PC-9 (cell line): ENCODE results near the gene OAS2. TPM values are rescaled to one million over a fixed set of nuclear protein-coding genes. Genes with fewer than 3 reads are reported as not detected.

Experiments
- BruUV-seq: library from RNA; stranded (reverse); fragments of 400-500 nt; replicated peaks from 2 replicates; lab custom pipeline; 2021; lab: Mats Ljungman, UMichigan
- CTCF ChIA-PET: fragments of 300-600 bp; sonication (Branson Sonifier 250); formaldehyde crosslinking; loops from one replicate; lab custom pipeline; 2022; ENCODE audit warnings: antibody characterized with exemption; lab: Charles Lee
- POLR2A ChIA-PET: fragments of 300-600 bp; sonication (Branson Sonifier 250); formaldehyde crosslinking; loops from one replicate; lab custom pipeline; 2022; ENCODE audit warnings: antibody characterized with exemption; ENCODE audit not compliant: unreplicated experiment; lab: Charles Lee
- DNase-seq, 2 experiments: peaks; one replicate each; pipeline versions ENCODE4 v3.0.0 to v3.0.0-alpha.2; 2015 to 2022; ENCODE audit warnings: mixed read lengths in 1 of 2
- H2AFZ ChIP-seq: fragments of 200-600 bp; sonication (generic); 2 replicates; pipeline ENCODE4 v1.8.1; 2017; ENCODE audit warnings: antibody characterized with exemption
- H3F3A ChIP-seq: fragments of 200-600 bp; sonication (generic); 2 replicates; pipeline ENCODE4 v1.8.1; 2017; ENCODE audit warnings: antibody characterized with exemption, mild to moderate bottlenecking, low read depth; ENCODE audit not compliant: insufficient read depth
- H3K27ac ChIP-seq: fragments of 200-600 bp; sonication (generic); 2 replicates; pipeline ENCODE4 v1.6.1; 2016; ENCODE audit warnings: mixed run types
- H3K27me3 ChIP-seq: fragments of 200-600 bp; sonication (generic); 2 replicates; pipeline ENCODE4 v1.6.1; 2016; ENCODE audit warnings: low read depth, mixed run types; ENCODE audit not compliant: insufficient read depth
- H3K36me3 ChIP-seq: fragments of 200-600 bp; sonication (generic); 2 replicates; pipeline ENCODE4 v1.6.1; 2016; ENCODE audit warnings: low read depth, mixed run types
- H3K4me1 ChIP-seq: fragments of 200-600 bp; sonication (generic); replicated peaks from 2 replicates; pipeline ENCODE4 v1.6.1; 2016; ENCODE audit warnings: mixed run types; ENCODE audit not compliant: insufficient read depth
- H3K4me2 ChIP-seq: fragments of 200-600 bp; sonication (generic); 2 replicates; pipeline ENCODE4 v1.6.1; 2017; ENCODE audit warnings: mixed run types
- H3K4me3 ChIP-seq: fragments of 200-600 bp; sonication (generic); 2 replicates; pipeline ENCODE4 v1.6.1; 2016; ENCODE audit warnings: mixed run types
- H3K79me2 ChIP-seq: fragments of 200-600 bp; sonication (generic); 2 replicates; pipeline ENCODE4 v1.6.1; 2017; ENCODE audit warnings: low read depth, mixed run types
- H3K9me2 ChIP-seq: fragments of 200-600 bp; sonication (generic); 2 replicates; pipeline ENCODE4 v1.8.1; 2017; ENCODE audit warnings: mild to moderate bottlenecking; ENCODE audit not compliant: insufficient read depth
- H3K9me3 ChIP-seq: fragments of 200-600 bp; sonication (generic); 2 replicates; pipeline ENCODE4 v1.8.1; 2016; ENCODE audit warnings: low read depth; ENCODE audit not compliant: insufficient read depth
- H4K20me1 ChIP-seq: fragments of 200-600 bp; sonication (generic); 2 replicates; pipeline ENCODE4 v1.8.1; 2017; ENCODE audit not compliant: insufficient read depth
- CTCF ChIP-seq: fragments of 200-600 bp; sonication (generic); conservative IDR thresholded peaks from 2 replicates; pipeline ENCODE4 v1.6.1; 2017; ENCODE audit warnings: mixed run types, antibody characterized with exemption, mild to moderate bottlenecking, moderate library complexity
- EZH2 ChIP-seq: fragments of 200-600 bp; sonication (generic); IDR thresholded peaks from 2 replicates; pipeline ENCODE4 v1.8.0; 2017; ENCODE audit warnings: antibody characterized with exemption, low read depth
- intact Hi-C: fragments of 100-400 bp; cut with micrococcal nuclease; formaldehyde crosslinking; loops from one replicate; pipeline ENCODE4 v1.10.0; 2022; ENCODE audit not compliant: unreplicated experiment
- total RNA-seq: library from RNA; stranded (reverse); gene quantifications from 2 replicates; pipeline ENCODE4 v1.2.3, GENCODE V29; 2021

OAS2 gene
- total RNA-seq, 1 experiment from 2014 or later: 0.98 TPM

DNA sequence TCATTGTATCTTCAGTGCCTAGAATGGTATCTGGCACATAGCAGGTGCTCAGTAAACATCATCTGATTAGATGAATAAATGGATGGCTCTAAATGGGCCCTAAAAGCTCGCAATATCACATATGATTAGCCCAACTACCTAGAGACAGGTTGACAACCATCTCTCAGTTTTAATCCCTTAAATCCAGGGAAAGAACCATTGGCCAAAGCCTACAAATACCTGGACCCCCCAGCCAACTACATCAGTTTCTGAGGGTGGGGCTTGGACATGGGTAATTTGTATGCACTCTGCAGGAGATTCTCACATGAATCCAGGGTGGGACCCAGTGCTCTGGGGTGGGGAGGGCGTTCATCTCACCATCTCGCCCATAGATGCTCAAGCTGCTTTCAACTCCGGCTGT is 73.4 kb downstream of the OAS2 start:
- Histone ChIP-seq H2AFZ (no peak overlapping the region), H3K4me1 (no peaks in the 10 kb centered on the region), H3K4me2 (no peak overlapping the region), H3K4me3 (no peak overlapping the region), H3K27me3 (peaks cover 47% of the 10 kb centered on the region), H3K9me3 (no peaks in the 10 kb centered on the region), H3K36me3 (no peaks in the 10 kb centered on the region), H3K9me2 (no peaks in the 10 kb centered on the region), H3K27ac (no peak overlapping the region), H3K79me2 (no peaks in the 10 kb centered on the region), H3F3A (peaks cover 4% of the 10 kb centered on the region; the same call in 1 of the 2 replicates), H4K20me1 (no peaks in the 10 kb centered on the region)
- DNase-seq: no peak
- intact Hi-C loops: no loop called here
- CTCF ChIA-PET: no interaction called here
- BruUV-seq: no TSS peak
- no peak for TF ChIP-seq CTCF
- no peak for TF ChIP-seq EZH2
- POLR2A ChIA-PET: interaction anchor here (0.7 kb wide), 1 partner anchor 38 kb away, joined by 5 read pairs; no protein-coding TSS in a partner anchor

- ChIA-PET CTCF (no interaction called here), POLR2A (interaction anchor here (0.7 kb wide), 1 partner anchor 38 kb away, joined by 5 read pairs; no protein-coding TSS in a partner anchor)
- H3K4me2 ChIP-seq: no peak overlapping the region
- no peak overlapping the region for H2AFZ ChIP-seq
- no TSS peak for BruUV-seq
- H3K9me3 ChIP-seq: no peaks in the 10 kb centered on the region
- intact Hi-C loops: no loop called here
- H3K9me2 ChIP-seq: no peaks in the 10 kb centered on the region
- TF ChIP-seq EZH2 (no peak), CTCF (no peak)
- no peaks in the 10 kb centered on the region for H3K4me1 ChIP-seq
- H3K4me3 ChIP-seq: no peak overlapping the region
- H3F3A ChIP-seq: peaks cover 4% of the 10 kb centered on the region; the same call in 1 of the 2 replicates
- no peaks in the 10 kb centered on the region for H3K79me2 ChIP-seq
- H3K27ac ChIP-seq: no peak overlapping the region
- H3K36me3 ChIP-seq: no peaks in the 10 kb centered on the region
- H3K27me3 ChIP-seq: peaks cover 50% of the 10 kb centered on the region
- DNase-seq: no peak
- no peaks in the 10 kb centered on the region for H4K20me1 ChIP-seq
Measured at GRCh38 chr12:113052326-113052725, 74.0 kb downstream of the OAS2 start.

GRCh38 chr12:113054948-113055486 is 76.7 kb downstream of the OAS2 start:
- intact Hi-C loops: no loop called here
- Histone ChIP-seq H3K27me3 (peaks cover 68% of the 10 kb centered on the region), H3K27ac (no peak overlapping the region), H3K4me2 (no peak overlapping the region), H3K9me2 (no peaks in the 10 kb centered on the region), H3F3A (no peaks in the 10 kb centered on the region), H3K79me2 (no peaks in the 10 kb centered on the region), H3K4me3 (no peak overlapping the region), H3K9me3 (no peaks in the 10 kb centered on the region), H3K4me1 (no peaks in the 10 kb centered on the region), H3K36me3 (no peaks in the 10 kb centered on the region), H2AFZ (no peak overlapping the region), H4K20me1 (no peaks in the 10 kb centered on the region)
- no TSS peak for BruUV-seq
- ChIA-PET CTCF (no interaction called here), POLR2A (no interaction called here)
- no peak for DNase-seq
- TF ChIP-seq EZH2 (no peak), CTCF (no peak)
